SK-N-SH (cell line): ENCODE data around the gene KCNJ11. TPM values are rescaled to one million over a fixed set of nuclear protein-coding genes. Genes with fewer than 3 reads are reported as not detected.

ENCODE experiments used
- CTCF ChIA-PET: fragments of 300-600, 350-600 bp; formaldehyde crosslinking; extraction: SDS; loops from one replicate; lab custom pipeline; 2021; lab: Yijun Ruan, JAX
- POLR2A ChIA-PET: fragments of 350-600 bp; sonication (Branson Sonifier 250); formaldehyde crosslinking; extraction: SDS; loops from one replicate; lab custom pipeline; 2020; ENCODE audit warnings: antibody characterized with exemption, inconsistent platforms; lab: Yijun Ruan, JAX
- DNase-seq: peaks from one replicate; pipeline ENCODE4 v3.0.0; 2012
- H2AFZ ChIP-seq: fragments of 200-600 bp; sonication (generic); 2 replicates; pipeline ENCODE4 v1.8.1; 2016; ENCODE audit warnings: antibody characterized with exemption, mild to moderate bottlenecking, low read depth
- H3F3A ChIP-seq: fragments of 200-600 bp; sonication (generic); replicated peaks from 2 replicates; pipeline ENCODE3; 2016; ENCODE audit warnings: antibody characterized with exemption, mild to moderate bottlenecking; ENCODE audit not compliant: insufficient read depth
- H3K27ac ChIP-seq, 2 experiments: fragments of 200-500 bp in 1 of 2; fragments of 200-600 bp in 1 of 2; sonication (Bioruptor generic) in 1 of 2; sonication (generic), shearing (Covaris generic) in 1 of 2; 2 replicates each; pipeline versions ENCODE4 v1.5.1 to v1.6.1; 2014 to 2016; ENCODE audit warnings: low read depth in 2 of 2, inconsistent platforms in 1 of 2, low read length in 1 of 2, mild to moderate bottlenecking in 1 of 2, mixed read lengths in 1 of 2
- H3K27me3 ChIP-seq: fragments of 200-600 bp; sonication (generic), shearing (Covaris generic); 2 replicates; pipeline ENCODE4 v1.6.1; 2016; ENCODE audit warnings: mixed run types; ENCODE audit not compliant: insufficient read depth
- H3K36me3 ChIP-seq, 2 experiments: fragments of 200-500 bp in 1 of 2; fragments of 200-600 bp in 1 of 2; sonication (Bioruptor generic) in 1 of 2; sonication (generic) in 1 of 2; replicated peaks in 1 of 2; 2 replicates each; pipeline versions ENCODE3 to v1.5.1; 2014 to 2016; ENCODE audit warnings: low read length in 1 of 2, mild to moderate bottlenecking in 1 of 2; ENCODE audit not compliant: insufficient read depth in 2 of 2, control insufficient read depth in 1 of 2
- H3K4me1 ChIP-seq, 2 experiments: fragments of 200-500 bp in 1 of 2; fragments of 200-600 bp in 1 of 2; sonication (Bioruptor generic) in 1 of 2; sonication (generic), shearing (Covaris generic) in 1 of 2; 2 replicates each; pipeline versions ENCODE4 v1.5.1 to v1.6.1; 2014 to 2016; ENCODE audit warnings: low read depth in 1 of 2, low read length in 1 of 2, mixed run types in 1 of 2; ENCODE audit not compliant: insufficient read depth in 2 of 2, control insufficient read depth in 1 of 2
- H3K4me2 ChIP-seq: fragments of 200-600 bp; sonication (generic), shearing (Covaris generic); 2 replicates; pipeline ENCODE4 v1.6.1; 2017; ENCODE audit warnings: mixed run types
- H3K4me3 ChIP-seq, 2 experiments: fragments of 200-500 bp in 1 of 2; fragments of 200-600 bp in 1 of 2; sonication (Bioruptor generic) in 1 of 2; sonication (generic), shearing (Covaris generic) in 1 of 2; 2 replicates each; pipeline versions ENCODE4 v1.5.1 to v1.8.1; 2014 to 2016; ENCODE audit warnings: low read depth in 2 of 2, inconsistent platforms in 1 of 2, low read length in 1 of 2, mild to moderate bottlenecking in 1 of 2, mixed read lengths in 1 of 2, moderate library complexity in 1 of 2
- H3K79me2 ChIP-seq: fragments of 200-600 bp; sonication (generic); 2 replicates; pipeline ENCODE4 v1.8.1; 2017; ENCODE audit warnings: mild to moderate bottlenecking; ENCODE audit not compliant: insufficient read depth
- H3K9ac ChIP-seq: fragments of 200-600 bp; sonication (generic); 2 replicates; pipeline ENCODE4 v1.6.1; 2017; ENCODE audit warnings: mixed run types
- H3K9me2 ChIP-seq: fragments of 200-600 bp; sonication (generic); 2 replicates; pipeline ENCODE4 v1.6.1; 2017; ENCODE audit warnings: mixed run types
- H3K9me3 ChIP-seq: fragments of 200-600 bp; sonication (generic); 2 replicates; pipeline ENCODE4 v1.6.1; 2017; ENCODE audit warnings: mixed run types, mild to moderate bottlenecking, moderate library complexity
- H4K20me1 ChIP-seq: fragments of 200-600 bp; sonication (generic); 2 replicates; pipeline ENCODE4 v1.6.1; 2017; ENCODE audit warnings: mild to moderate bottlenecking, mixed run types; ENCODE audit not compliant: insufficient read depth
- CHD2 ChIP-seq: fragments of 150-350 bp; IDR thresholded peaks from 2 replicates; pipeline ENCODE4 v1.6.1; 2018; ENCODE audit warnings: low read length; ENCODE audit not compliant: partially characterized antibody
- EP300 ChIP-seq, 2 experiments: IDR thresholded peaks; 2 replicates each; pipeline versions ENCODE4 v1.4.0 to v1.6.1; 2012; ENCODE audit warnings: borderline replicate concordance in 1 of 2, low read depth in 1 of 2, low read length in 1 of 2
- EZH2phosphoT487 ChIP-seq: fragments of 200-600 bp; sonication (generic); IDR thresholded peaks from 2 replicates; pipeline ENCODE4 v1.6.1; 2017; ENCODE audit warnings: low read depth, mixed run types, mild to moderate bottlenecking, antibody characterized with exemption, moderate library complexity, borderline replicate concordance
- FOXM1 ChIP-seq: IDR thresholded peaks from 2 replicates; pipeline ENCODE4 v1.4.0; 2012; ENCODE audit warnings: low read depth, mild to moderate bottlenecking
- GABPA ChIP-seq: IDR thresholded peaks from 2 replicates; pipeline ENCODE4 v1.4.0; 2012; ENCODE audit warnings: low read depth, mild to moderate bottlenecking
- JUND ChIP-seq: IDR thresholded peaks from 2 replicates; pipeline ENCODE4 v1.4.0; 2012
- MXI1 ChIP-seq: IDR thresholded peaks from 2 replicates; pipeline ENCODE4 v1.6.1; 2012; ENCODE audit warnings: mild to moderate bottlenecking, low read depth, low read length, improper control_type of control experiment
- NFIC ChIP-seq: IDR thresholded peaks from 2 replicates; pipeline ENCODE4 v1.4.0; 2012; ENCODE audit warnings: borderline replicate concordance
- RCOR1 ChIP-seq: fragments of 150-350 bp; IDR thresholded peaks from 2 replicates; pipeline ENCODE4 v1.6.1; 2017; ENCODE audit warnings: antibody characterized with exemption, low read length
- SMC3 ChIP-seq: IDR thresholded peaks from 2 replicates; pipeline ENCODE4 v1.6.1; 2012; ENCODE audit warnings: low read depth, low read length, improper control_type of control experiment
- TCF12 ChIP-seq: IDR thresholded peaks from 2 replicates; pipeline ENCODE4 v1.4.0; 2012
- TEAD4 ChIP-seq: IDR thresholded peaks from 2 replicates; pipeline ENCODE4 v1.4.0; 2012; ENCODE audit warnings: mild to moderate bottlenecking, borderline replicate concordance; ENCODE audit not compliant: insufficient read depth
- YY1 ChIP-seq: IDR thresholded peaks from 2 replicates; pipeline ENCODE4 v1.4.0; 2012; ENCODE audit warnings: low read depth, mild to moderate bottlenecking
- WGBS: methylation state at CpG from one replicate; pipeline ENCODE4 v1.1.6; 2017; ENCODE audit warnings: low lambda C conversion rate; 5-methylcytosine and 5-hydroxymethylcytosine counted together
- polyA plus RNA-seq, 3 experiments: library from polyadenylated mRNA; depleted of rRNA; stranded (reverse); fragments of >200 nt; gene quantifications; 2 replicates each; pipeline ENCODE4 v1.2.3, GENCODE V29; 2012
- TF ChIP-seq, protein P1 (sequence below): IDR thresholded peaks from 2 replicates; pipeline ENCODE4 v1.6.1; 2012; ENCODE audit warnings: mild to moderate bottlenecking, low read depth, low read length, moderate library complexity
- TF ChIP-seq, protein P2 (sequence below): fragments of 200-600 bp; sonication (generic); IDR thresholded peaks from 2 replicates; pipeline ENCODE4 v1.6.1; 2017; ENCODE audit warnings: antibody characterized with exemption, mild to moderate bottlenecking, moderate library complexity
- TF ChIP-seq, protein P3 (sequence below): IDR thresholded peaks from 2 replicates; pipeline ENCODE4 v1.4.0; 2012; ENCODE audit warnings: low read depth
- TF ChIP-seq, protein P4 (sequence below): IDR thresholded peaks from 2 replicates; pipeline ENCODE4 v1.4.0; 2012; ENCODE audit warnings: low read depth, borderline replicate concordance

KCNJ11 gene
- polyA plus RNA-seq, 1 of the 3 experiments (the other 2 are of a cell fraction): 0.23 TPM

DNA sequence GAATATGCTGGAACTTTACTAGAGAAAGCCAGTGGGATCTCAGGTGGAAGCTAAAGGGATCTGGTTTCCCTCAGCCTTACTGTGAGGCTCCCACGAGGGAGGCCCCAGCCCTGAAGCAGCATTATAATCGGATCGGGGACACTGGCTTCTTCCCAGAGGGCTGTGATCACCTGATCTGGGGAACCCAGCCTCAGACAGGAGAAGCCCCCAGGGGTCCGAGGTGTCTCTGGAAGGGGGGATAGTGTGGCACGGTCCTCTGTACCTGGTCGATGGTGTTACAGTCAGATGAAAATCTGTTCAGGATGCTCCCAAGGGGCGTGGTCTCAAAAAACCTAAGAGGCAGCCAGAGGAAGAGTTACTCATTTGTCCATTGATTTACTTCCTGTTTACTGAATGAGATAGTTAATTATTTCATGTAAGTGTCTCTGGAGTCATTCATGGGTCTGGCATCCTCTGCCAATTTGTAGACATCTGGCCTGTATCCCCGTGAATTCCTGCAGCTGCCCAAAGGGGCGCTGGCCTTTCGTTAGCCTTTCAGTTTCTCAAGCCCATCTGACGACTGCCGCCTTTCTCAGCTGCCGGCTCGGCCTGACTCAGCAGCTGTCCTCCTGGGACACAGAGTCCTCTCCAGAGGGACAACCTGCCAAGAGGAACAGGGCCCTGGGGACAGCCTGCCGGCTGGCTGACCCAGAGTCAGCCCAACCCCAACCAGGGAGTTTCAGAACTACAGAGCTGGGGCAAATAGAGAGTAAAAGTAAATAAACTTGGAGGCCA lies 17.0 kb upstream of the KCNJ11 start (continued):
- TF ChIP-seq, protein P1, sequence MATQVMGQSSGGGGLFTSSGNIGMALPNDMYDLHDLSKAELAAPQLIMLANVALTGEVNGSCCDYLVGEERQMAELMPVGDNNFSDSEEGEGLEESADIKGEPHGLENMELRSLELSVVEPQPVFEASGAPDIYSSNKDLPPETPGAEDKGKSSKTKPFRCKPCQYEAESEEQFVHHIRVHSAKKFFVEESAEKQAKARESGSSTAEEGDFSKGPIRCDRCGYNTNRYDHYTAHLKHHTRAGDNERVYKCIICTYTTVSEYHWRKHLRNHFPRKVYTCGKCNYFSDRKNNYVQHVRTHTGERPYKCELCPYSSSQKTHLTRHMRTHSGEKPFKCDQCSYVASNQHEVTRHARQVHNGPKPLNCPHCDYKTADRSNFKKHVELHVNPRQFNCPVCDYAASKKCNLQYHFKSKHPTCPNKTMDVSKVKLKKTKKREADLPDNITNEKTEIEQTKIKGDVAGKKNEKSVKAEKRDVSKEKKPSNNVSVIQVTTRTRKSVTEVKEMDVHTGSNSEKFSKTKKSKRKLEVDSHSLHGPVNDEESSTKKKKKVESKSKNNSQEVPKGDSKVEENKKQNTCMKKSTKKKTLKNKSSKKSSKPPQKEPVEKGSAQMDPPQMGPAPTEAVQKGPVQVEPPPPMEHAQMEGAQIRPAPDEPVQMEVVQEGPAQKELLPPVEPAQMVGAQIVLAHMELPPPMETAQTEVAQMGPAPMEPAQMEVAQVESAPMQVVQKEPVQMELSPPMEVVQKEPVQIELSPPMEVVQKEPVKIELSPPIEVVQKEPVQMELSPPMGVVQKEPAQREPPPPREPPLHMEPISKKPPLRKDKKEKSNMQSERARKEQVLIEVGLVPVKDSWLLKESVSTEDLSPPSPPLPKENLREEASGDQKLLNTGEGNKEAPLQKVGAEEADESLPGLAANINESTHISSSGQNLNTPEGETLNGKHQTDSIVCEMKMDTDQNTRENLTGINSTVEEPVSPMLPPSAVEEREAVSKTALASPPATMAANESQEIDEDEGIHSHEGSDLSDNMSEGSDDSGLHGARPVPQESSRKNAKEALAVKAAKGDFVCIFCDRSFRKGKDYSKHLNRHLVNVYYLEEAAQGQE: no peak
- no peak for TF ChIP-seq EZH2phosphoT487
- TF ChIP-seq, all 33 proteins: peak for 2

DNA sequence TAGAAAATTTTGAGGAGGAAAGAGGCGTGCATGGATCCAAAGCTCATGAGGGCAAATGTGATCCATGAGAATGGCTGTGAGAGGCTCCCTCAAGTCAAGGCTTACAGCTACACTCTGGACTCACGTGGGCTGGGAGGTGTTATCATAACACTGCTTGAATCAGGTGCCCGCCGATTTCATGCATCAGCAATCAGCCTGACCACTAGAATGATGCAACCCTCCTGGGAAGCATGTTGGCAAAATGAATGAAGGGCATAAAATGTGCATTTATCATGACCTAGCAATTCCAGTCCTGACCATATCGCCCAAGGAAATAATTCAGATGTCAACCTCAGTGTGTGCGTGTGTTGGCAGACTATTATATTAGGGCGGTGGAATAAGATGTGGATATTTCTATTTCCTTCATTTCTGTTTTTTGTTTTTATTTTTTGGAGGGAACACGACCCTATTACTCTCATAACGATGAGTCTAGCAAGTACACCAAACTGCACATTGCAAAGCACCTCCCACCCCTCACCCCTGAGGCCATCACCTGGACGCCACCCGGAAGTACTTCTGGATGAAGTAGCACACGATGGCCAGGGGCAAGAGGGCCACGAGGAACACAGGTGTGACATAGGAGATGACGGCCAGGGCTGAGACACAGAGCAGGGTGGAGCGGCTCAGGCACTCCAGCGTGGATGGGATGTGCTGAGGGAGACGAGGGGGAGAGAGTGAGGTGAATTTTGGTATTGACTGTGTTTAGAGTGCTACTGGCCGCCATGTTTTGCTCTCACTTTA lies 15.7 kb upstream of the KCNJ11 start:
- Histone ChIP-seq H2AFZ (no peak overlapping the region), H4K20me1 (no peaks in the 10 kb centered on the region), H3K27me3 (no peaks in the 10 kb centered on the region), H3K4me3 (no peak overlapping the region), H3K9me2 (no peaks in the 10 kb centered on the region), H3K79me2 (no peaks in the 10 kb centered on the region), H3F3A (no peaks in the 10 kb centered on the region), H3K9me3 (no peaks in the 10 kb centered on the region), H3K4me1 (peaks cover 0 to 16% of the 10 kb centered on the region in 2 experiments; a peak in 1 of 4 replicates), H3K27ac (no peak overlapping the region), H3K4me2 (no peak overlapping the region), H3K9ac (no peak overlapping the region), H3K36me3 (no peaks in the 10 kb centered on the region)
- 74% methylated on average over 18 of the region's 18 CpGs for WGBS
- ChIA-PET CTCF (interaction anchor here (0.9 to 2.5 kb wide), 9 partner anchors 8 to 100 kb away, joined by 3 to 10 read pairs (median 7); no protein-coding TSS in a partner anchor), POLR2A (no interaction called here)
- no peak for DNase-seq
- TF ChIP-seq JUND: no peak
- TF ChIP-seq, protein P2, sequence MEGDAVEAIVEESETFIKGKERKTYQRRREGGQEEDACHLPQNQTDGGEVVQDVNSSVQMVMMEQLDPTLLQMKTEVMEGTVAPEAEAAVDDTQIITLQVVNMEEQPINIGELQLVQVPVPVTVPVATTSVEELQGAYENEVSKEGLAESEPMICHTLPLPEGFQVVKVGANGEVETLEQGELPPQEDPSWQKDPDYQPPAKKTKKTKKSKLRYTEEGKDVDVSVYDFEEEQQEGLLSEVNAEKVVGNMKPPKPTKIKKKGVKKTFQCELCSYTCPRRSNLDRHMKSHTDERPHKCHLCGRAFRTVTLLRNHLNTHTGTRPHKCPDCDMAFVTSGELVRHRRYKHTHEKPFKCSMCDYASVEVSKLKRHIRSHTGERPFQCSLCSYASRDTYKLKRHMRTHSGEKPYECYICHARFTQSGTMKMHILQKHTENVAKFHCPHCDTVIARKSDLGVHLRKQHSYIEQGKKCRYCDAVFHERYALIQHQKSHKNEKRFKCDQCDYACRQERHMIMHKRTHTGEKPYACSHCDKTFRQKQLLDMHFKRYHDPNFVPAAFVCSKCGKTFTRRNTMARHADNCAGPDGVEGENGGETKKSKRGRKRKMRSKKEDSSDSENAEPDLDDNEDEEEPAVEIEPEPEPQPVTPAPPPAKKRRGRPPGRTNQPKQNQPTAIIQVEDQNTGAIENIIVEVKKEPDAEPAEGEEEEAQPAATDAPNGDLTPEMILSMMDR: no peak
- TF ChIP-seq EP300 (IDR thresholded peaks at IDR 0.05; ENCODE audit: borderline replicate concordance in 1 of 2, low read depth in 1 of 2, low read length in 1 of 2): no peak
- no peak for TF ChIP-seq TEAD4
- TF ChIP-seq, protein P3, sequence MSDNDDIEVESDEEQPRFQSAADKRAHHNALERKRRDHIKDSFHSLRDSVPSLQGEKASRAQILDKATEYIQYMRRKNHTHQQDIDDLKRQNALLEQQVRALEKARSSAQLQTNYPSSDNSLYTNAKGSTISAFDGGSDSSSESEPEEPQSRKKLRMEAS: no peak
- TF ChIP-seq CHD2: no peak
- TF ChIP-seq TCF12: no peak
- TF ChIP-seq, protein P4, sequence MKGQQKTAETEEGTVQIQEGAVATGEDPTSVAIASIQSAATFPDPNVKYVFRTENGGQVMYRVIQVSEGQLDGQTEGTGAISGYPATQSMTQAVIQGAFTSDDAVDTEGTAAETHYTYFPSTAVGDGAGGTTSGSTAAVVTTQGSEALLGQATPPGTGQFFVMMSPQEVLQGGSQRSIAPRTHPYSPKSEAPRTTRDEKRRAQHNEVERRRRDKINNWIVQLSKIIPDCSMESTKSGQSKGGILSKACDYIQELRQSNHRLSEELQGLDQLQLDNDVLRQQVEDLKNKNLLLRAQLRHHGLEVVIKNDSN: no peak
- no peak for TF ChIP-seq NFIC
- no peak for TF ChIP-seq GABPA
- no peak for TF ChIP-seq FOXM1
- TF ChIP-seq, protein P1: no peak
- TF ChIP-seq SMC3: no peak
- no peak for TF ChIP-seq MXI1
- TF ChIP-seq RCOR1: no peak
- no peak for TF ChIP-seq YY1
- TF ChIP-seq EZH2phosphoT487: no peak
